Astrocyte (in vitro differentiated cells and primary cell): ENCODE data around the gene RABGAP1L. TPM values are rescaled to one million over a fixed set of nuclear protein-coding genes. Genes with fewer than 3 reads are reported as not detected.

Source experiments
- DNase-seq: peaks from one replicate; pipeline ENCODE4 v3.0.0-alpha.2; 2010; ENCODE audit warnings: low read depth
- FAIRE-seq: peaks from 2 replicates; lab custom pipeline; 2011; peaks lifted over from hg19 to GRCh38; lab: Jason Lieb, UNC
- H2AFZ ChIP-seq: 2 replicates; pipeline ENCODE4 v1.6.0; 2012; ENCODE audit warnings: low read depth, low read length, inconsistent platforms
- H3K27ac ChIP-seq: 2 replicates; pipeline ENCODE4 v1.5.1; 2011; ENCODE audit warnings: low read depth, low read length, inconsistent platforms
- H3K27me3 ChIP-seq: 2 replicates; pipeline ENCODE4 v1.6.0; 2011; ENCODE audit warnings: low read length, inconsistent platforms; ENCODE audit not compliant: insufficient read depth
- H3K36me3 ChIP-seq: 2 replicates; pipeline ENCODE4 v1.5.1; 2011; ENCODE audit warnings: low read length, inconsistent platforms; ENCODE audit not compliant: insufficient read depth
- H3K4me1 ChIP-seq: 2 replicates; pipeline ENCODE4 v1.5.1; 2011; ENCODE audit warnings: low read length, inconsistent platforms; ENCODE audit not compliant: insufficient read depth
- H3K4me2 ChIP-seq: 2 replicates; pipeline ENCODE4 v1.6.0; 2012; ENCODE audit warnings: low read length, inconsistent platforms
- H3K4me3 ChIP-seq: 2 replicates; pipeline ENCODE4 v1.5.1; 2011; ENCODE audit warnings: low read depth, mild to moderate bottlenecking, low read length, inconsistent platforms; ENCODE audit not compliant: insufficient read depth
- H3K79me2 ChIP-seq: 2 replicates; pipeline ENCODE4 v1.6.0; 2012; ENCODE audit warnings: mild to moderate bottlenecking, low read length, inconsistent platforms; ENCODE audit not compliant: insufficient read depth
- H3K9ac ChIP-seq: 2 replicates; pipeline ENCODE4 v1.6.0; 2012; ENCODE audit warnings: mild to moderate bottlenecking, low read length, inconsistent platforms
- H3K9me3 ChIP-seq: 2 replicates; pipeline ENCODE4 v1.5.1; 2012; ENCODE audit warnings: low read depth, mild to moderate bottlenecking, low read length, inconsistent platforms; ENCODE audit not compliant: insufficient read depth
- H4K20me1 ChIP-seq: 2 replicates; pipeline ENCODE4 v1.6.0; 2012; ENCODE audit warnings: low read length, inconsistent platforms; ENCODE audit not compliant: insufficient read depth
- H3K27ac Mint-ChIP-seq: one replicate; pipeline ENCODE4 v1.8.0; 2021; ENCODE audit warnings: mild to moderate bottlenecking, mixed read lengths; ENCODE audit not compliant: unreplicated experiment
- H3K27me3 Mint-ChIP-seq: one replicate; pipeline ENCODE4 v1.8.0; 2021; ENCODE audit warnings: low read depth, mixed read lengths; ENCODE audit not compliant: unreplicated experiment
- H3K36me3 Mint-ChIP-seq: one replicate; pipeline ENCODE4 v1.8.0; 2021; ENCODE audit warnings: low read depth, mixed read lengths; ENCODE audit not compliant: unreplicated experiment
- H3K4me1 Mint-ChIP-seq: one replicate; pipeline ENCODE4 v1.8.0; 2021; ENCODE audit warnings: low read depth, mixed read lengths; ENCODE audit not compliant: unreplicated experiment
- H3K4me3 Mint-ChIP-seq: one replicate; pipeline ENCODE4 v1.8.0; 2021; ENCODE audit warnings: mild to moderate bottlenecking, moderate library complexity, mixed read lengths; ENCODE audit not compliant: unreplicated experiment
- H3K9me3 Mint-ChIP-seq: one replicate; pipeline ENCODE4 v1.8.0; 2021; ENCODE audit warnings: mild to moderate bottlenecking, mixed read lengths; ENCODE audit not compliant: unreplicated experiment
- CTCF ChIP-seq: IDR thresholded peaks from 2 replicates; pipeline ENCODE4 v1.5.1; 2011; ENCODE audit warnings: low read depth, mild to moderate bottlenecking, inconsistent platforms, low read length, moderate library complexity; ENCODE audit not compliant: insufficient read depth
- EZH2 ChIP-seq: IDR thresholded peaks from 2 replicates; pipeline ENCODE4 v1.6.1; 2012; ENCODE audit warnings: mild to moderate bottlenecking, low read length, inconsistent platforms; ENCODE audit not compliant: insufficient read depth
- total RNA-seq: library from RNA; stranded (reverse); gene quantifications from 2 replicates; pipeline ENCODE4 v1.2.1, GENCODE V29; 2021

The RABGAP1L gene
- total RNA-seq, 1 donor from 2014 or later: 40.2 TPM

GRCh38 chr1:174190691-174191199 lies 31.4 kb downstream of the RABGAP1L start:
- no peak for FAIRE-seq
- peaks cover 6% of the 10 kb centered on the region for H3K4me1 Mint-ChIP-seq
- no peaks in the 10 kb centered on the region for H3K36me3 ChIP-seq
- H3K79me2 ChIP-seq: peaks cover 28% of the 10 kb centered on the region
- peaks cover 3% of the 10 kb centered on the region for H3K9me3 ChIP-seq
- no peak overlapping the region for H3K27ac ChIP-seq
- H4K20me1 ChIP-seq: peaks cover 17% of the 10 kb centered on the region
- no peak overlapping the region for H3K4me2 ChIP-seq
- H3K9ac ChIP-seq: no peak overlapping the region
- H3K27me3 ChIP-seq: no peaks in the 10 kb centered on the region
- H3K27ac Mint-ChIP-seq: no peak overlapping the region
- no peak overlapping the region for H2AFZ ChIP-seq
- H3K4me1 ChIP-seq: no peaks in the 10 kb centered on the region
- no peaks in the 10 kb centered on the region for H3K27me3 Mint-ChIP-seq
- no peak overlapping the region for H3K4me3 Mint-ChIP-seq
- H3K9me3 Mint-ChIP-seq: peaks cover 3% of the 10 kb centered on the region
- H3K36me3 Mint-ChIP-seq: peaks cover 4% of the 10 kb centered on the region
- TF ChIP-seq EZH2 (no peak), CTCF (no peak)
- no peak for DNase-seq
- no peak overlapping the region for H3K4me3 ChIP-seq

- FAIRE-seq (peak; percentile 5), DNase-seq (peak; percentile 73)
- Histone ChIP-seq H2AFZ (no peak overlapping the region), H3K79me2 (peaks cover 25% of the 10 kb centered on the region), H3K4me1 (no peaks in the 10 kb centered on the region), H3K4me2 (no peak overlapping the region), H3K9me3 (peaks cover 3% of the 10 kb centered on the region), H3K27me3 (no peaks in the 10 kb centered on the region), H3K4me3 (no peak overlapping the region), H3K36me3 (no peaks in the 10 kb centered on the region), H3K27ac (no peak overlapping the region), H4K20me1 (peaks cover 17% of the 10 kb centered on the region), H3K9ac (no peak overlapping the region)
- Mint-ChIP-seq H3K27ac (no peak overlapping the region), H3K27me3 (no peaks in the 10 kb centered on the region), H3K9me3 (peaks cover 3% of the 10 kb centered on the region), H3K4me1 (peaks cover 6% of the 10 kb centered on the region), H3K4me3 (no peak overlapping the region), H3K36me3 (peaks cover 4% of the 10 kb centered on the region)
- TF ChIP-seq CTCF (no peak), EZH2 (no peak)
These were observed 32.1 kb downstream of the RABGAP1L start for GRCh38 chr1:174191349-174191862.

GRCh38 chr1:174194461-174194860 lies 35.1 kb downstream of the RABGAP1L start:
- no peaks in the 10 kb centered on the region for H3K9me3 Mint-ChIP-seq
- no peak for DNase-seq
- Histone ChIP-seq H3K79me2 (peaks cover 16% of the 10 kb centered on the region), H3K27me3 (no peaks in the 10 kb centered on the region), H3K9ac (no peak overlapping the region), H3K4me3 (no peak overlapping the region), H4K20me1 (peaks cover 20% of the 10 kb centered on the region), H2AFZ (no peak overlapping the region), H3K27ac (no peak overlapping the region), H3K4me1 (no peaks in the 10 kb centered on the region), H3K4me2 (no peak overlapping the region), H3K36me3 (no peaks in the 10 kb centered on the region), H3K9me3 (no peaks in the 10 kb centered on the region)
- H3K4me3 Mint-ChIP-seq: no peak overlapping the region
- no peak for FAIRE-seq
- H3K4me1 Mint-ChIP-seq: peaks cover 6% of the 10 kb centered on the region
- H3K27me3 Mint-ChIP-seq: no peaks in the 10 kb centered on the region
- peaks cover 2% of the 10 kb centered on the region for H3K36me3 Mint-ChIP-seq
- H3K27ac Mint-ChIP-seq: no peak overlapping the region
- TF ChIP-seq CTCF (no peak), EZH2 (no peak)
